ENCODE results near the gene AOX1. TPM values are rescaled to one million over a fixed set of nuclear protein-coding genes. Genes with fewer than 3 reads are reported as not detected.

Gene AOX1
- total RNA-seq, 1 experiment from 2014 or later: 3.0 TPM

DNA sequence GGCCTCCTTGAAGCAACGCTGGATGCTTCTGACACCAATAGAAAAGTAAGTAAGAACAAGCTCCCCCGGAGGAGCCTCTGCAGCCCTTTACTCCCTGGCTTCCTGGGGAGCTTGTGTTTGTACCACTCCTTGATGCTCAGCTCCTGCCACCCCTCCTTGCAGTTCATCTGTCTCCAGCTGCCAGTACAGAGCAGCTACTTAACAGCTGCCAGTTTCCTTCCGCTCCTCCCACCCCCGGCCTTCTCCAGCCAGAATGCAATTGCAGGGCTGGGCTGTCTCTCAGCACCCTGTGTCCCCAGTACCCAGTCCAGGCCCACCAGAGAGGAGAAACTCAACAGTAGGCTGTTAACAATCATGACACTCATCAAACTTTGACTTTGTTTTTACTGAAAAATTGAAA, 109.4 kb downstream of the AOX1 start:
- ATAC-seq (no peak), DNase-seq (ENCODE audit: low read depth, low spot score) (no peak)
- H3K4me1 ChIP-seq (ENCODE audit: control insufficient read depth, insufficient read depth, low read length): no peaks in the 10 kb centered on the region
- no peak overlapping the region for H3K4me3 ChIP-seq (ENCODE audit: low read depth in 2 of 2, low read length in 2 of 2)
- in situ Hi-C loops (cut with HindIII; ENCODE audit: low pct_unique_long_range_greater_than_20kb, low sequenced_read_pairs): no loop called here
- ChIA-PET CTCF (no interaction called here), POLR2A (no interaction called here)
- H3K27me3 ChIP-seq (ENCODE audit: control insufficient read depth, insufficient read depth, low read length): no peaks in the 10 kb centered on the region
- no peaks in the 10 kb centered on the region for H3K9me3 ChIP-seq (ENCODE audit: control insufficient read depth, insufficient read depth, low read depth, low read length)
- no peak overlapping the region for H3K27ac ChIP-seq (ENCODE audit: low read length)
- H3K36me3 ChIP-seq (ENCODE audit: control insufficient read depth, insufficient read depth, low read length): no peaks in the 10 kb centered on the region
- BruUV-seq (replicated peaks): no TSS peak
- TF ChIP-seq, protein P1, sequence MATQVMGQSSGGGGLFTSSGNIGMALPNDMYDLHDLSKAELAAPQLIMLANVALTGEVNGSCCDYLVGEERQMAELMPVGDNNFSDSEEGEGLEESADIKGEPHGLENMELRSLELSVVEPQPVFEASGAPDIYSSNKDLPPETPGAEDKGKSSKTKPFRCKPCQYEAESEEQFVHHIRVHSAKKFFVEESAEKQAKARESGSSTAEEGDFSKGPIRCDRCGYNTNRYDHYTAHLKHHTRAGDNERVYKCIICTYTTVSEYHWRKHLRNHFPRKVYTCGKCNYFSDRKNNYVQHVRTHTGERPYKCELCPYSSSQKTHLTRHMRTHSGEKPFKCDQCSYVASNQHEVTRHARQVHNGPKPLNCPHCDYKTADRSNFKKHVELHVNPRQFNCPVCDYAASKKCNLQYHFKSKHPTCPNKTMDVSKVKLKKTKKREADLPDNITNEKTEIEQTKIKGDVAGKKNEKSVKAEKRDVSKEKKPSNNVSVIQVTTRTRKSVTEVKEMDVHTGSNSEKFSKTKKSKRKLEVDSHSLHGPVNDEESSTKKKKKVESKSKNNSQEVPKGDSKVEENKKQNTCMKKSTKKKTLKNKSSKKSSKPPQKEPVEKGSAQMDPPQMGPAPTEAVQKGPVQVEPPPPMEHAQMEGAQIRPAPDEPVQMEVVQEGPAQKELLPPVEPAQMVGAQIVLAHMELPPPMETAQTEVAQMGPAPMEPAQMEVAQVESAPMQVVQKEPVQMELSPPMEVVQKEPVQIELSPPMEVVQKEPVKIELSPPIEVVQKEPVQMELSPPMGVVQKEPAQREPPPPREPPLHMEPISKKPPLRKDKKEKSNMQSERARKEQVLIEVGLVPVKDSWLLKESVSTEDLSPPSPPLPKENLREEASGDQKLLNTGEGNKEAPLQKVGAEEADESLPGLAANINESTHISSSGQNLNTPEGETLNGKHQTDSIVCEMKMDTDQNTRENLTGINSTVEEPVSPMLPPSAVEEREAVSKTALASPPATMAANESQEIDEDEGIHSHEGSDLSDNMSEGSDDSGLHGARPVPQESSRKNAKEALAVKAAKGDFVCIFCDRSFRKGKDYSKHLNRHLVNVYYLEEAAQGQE (IDR thresholded peaks at IDR 0.05; ENCODE audit: insufficient read depth in 1 of 2, low read depth in 2 of 2, low read length in 1 of 2): no peak
- TF ChIP-seq, protein P2, sequence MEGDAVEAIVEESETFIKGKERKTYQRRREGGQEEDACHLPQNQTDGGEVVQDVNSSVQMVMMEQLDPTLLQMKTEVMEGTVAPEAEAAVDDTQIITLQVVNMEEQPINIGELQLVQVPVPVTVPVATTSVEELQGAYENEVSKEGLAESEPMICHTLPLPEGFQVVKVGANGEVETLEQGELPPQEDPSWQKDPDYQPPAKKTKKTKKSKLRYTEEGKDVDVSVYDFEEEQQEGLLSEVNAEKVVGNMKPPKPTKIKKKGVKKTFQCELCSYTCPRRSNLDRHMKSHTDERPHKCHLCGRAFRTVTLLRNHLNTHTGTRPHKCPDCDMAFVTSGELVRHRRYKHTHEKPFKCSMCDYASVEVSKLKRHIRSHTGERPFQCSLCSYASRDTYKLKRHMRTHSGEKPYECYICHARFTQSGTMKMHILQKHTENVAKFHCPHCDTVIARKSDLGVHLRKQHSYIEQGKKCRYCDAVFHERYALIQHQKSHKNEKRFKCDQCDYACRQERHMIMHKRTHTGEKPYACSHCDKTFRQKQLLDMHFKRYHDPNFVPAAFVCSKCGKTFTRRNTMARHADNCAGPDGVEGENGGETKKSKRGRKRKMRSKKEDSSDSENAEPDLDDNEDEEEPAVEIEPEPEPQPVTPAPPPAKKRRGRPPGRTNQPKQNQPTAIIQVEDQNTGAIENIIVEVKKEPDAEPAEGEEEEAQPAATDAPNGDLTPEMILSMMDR (IDR thresholded peaks at IDR 0.05): no peak
- intact Hi-C loops (cut with micrococcal nuclease; ENCODE audit: unreplicated experiment): no loop called here

DNA sequence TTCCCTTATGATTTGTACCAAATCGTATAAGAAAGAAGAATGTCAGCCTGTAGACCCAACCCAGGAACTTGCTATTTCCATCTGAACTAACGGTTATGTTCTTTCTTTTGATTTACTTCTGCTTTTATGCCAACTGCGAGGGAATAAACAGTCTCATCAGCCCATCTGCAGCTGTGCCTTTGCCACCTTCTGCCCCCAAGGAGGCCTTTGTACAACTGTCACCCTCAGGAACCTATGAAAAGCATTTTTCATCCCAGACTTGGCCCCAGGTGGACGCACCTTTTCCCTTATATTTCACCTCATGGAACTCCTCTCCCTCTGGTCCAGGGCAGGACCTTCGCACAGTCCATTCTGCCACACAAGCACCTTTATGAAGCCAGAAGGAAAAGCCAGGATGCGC, 109.8 kb downstream of the AOX1 start:
- in situ Hi-C loops (cut with HindIII; ENCODE audit: low pct_unique_long_range_greater_than_20kb, low sequenced_read_pairs): no loop called here
- H3K4me3 ChIP-seq (ENCODE audit: low read depth in 2 of 2, low read length in 2 of 2): no peak overlapping the region
- intact Hi-C loops (cut with micrococcal nuclease; ENCODE audit: unreplicated experiment): no loop called here
- H3K4me1 ChIP-seq (ENCODE audit: control insufficient read depth, insufficient read depth, low read length): no peaks in the 10 kb centered on the region
- ATAC-seq: no peak
- no peaks in the 10 kb centered on the region for H3K36me3 ChIP-seq (ENCODE audit: control insufficient read depth, insufficient read depth, low read length)
- no TSS peak for BruUV-seq (replicated peaks)
- H3K27ac ChIP-seq (ENCODE audit: low read length): no peak overlapping the region
- CTCF ChIA-PET: no interaction called here
- POLR2A ChIA-PET: no interaction called here
- no peaks in the 10 kb centered on the region for H3K9me3 ChIP-seq (ENCODE audit: control insufficient read depth, insufficient read depth, low read depth, low read length)
- H3K27me3 ChIP-seq (ENCODE audit: control insufficient read depth, insufficient read depth, low read length): no peaks in the 10 kb centered on the region
- TF ChIP-seq TCF7L2 (IDR thresholded peaks at IDR 0.05; ENCODE audit: low read depth, low read length) (no peak), SIN3A (IDR thresholded peaks at IDR 0.05; ENCODE audit: borderline replicate concordance, insufficient read depth, low read depth, low read length) (no peak), POLR2AphosphoS5 (IDR thresholded peaks at IDR 0.05; ENCODE audit: low read depth, low read length) (no peak)
- TF ChIP-seq, protein P1 (IDR thresholded peaks at IDR 0.05; ENCODE audit: insufficient read depth in 1 of 2, low read depth in 2 of 2, low read length in 1 of 2): no peak
- TF ChIP-seq, protein P2 (IDR thresholded peaks at IDR 0.05): no peak
- no peak for DNase-seq (ENCODE audit: low read depth, low spot score)

All from Panc1 (cell line).